H1 (cell line): ENCODE measurements around the gene CRTC1. TPM values are rescaled to one million over a fixed set of nuclear protein-coding genes. Genes with fewer than 3 reads are reported as not detected.

Experiments
- BRCA1 ChIP-seq: IDR thresholded peaks from 2 replicates; pipeline ENCODE4 v1.6.1; 2012; ENCODE audit warnings: low read depth, low read length, improper control_type of control experiment
- CBX8 ChIP-seq: fragments of 300-800, 300-1000 bp; sonication (generic); IDR thresholded peaks from 2 replicates; pipeline ENCODE4 v1.7.1; 2016; ENCODE audit warnings: low read depth, low read length, borderline replicate concordance
- CHD7 ChIP-seq: fragments of 300-600 bp; sonication (generic); IDR thresholded peaks from 2 replicates; pipeline ENCODE4 v1.7.1; 2012; ENCODE audit warnings: low read length, moderate library complexity, mild to moderate bottlenecking, inconsistent platforms; ENCODE audit not compliant: insufficient replicate concordance
- EP300 ChIP-seq, 2 experiments: IDR thresholded peaks; 1 replicate in 1 of 2; 2 replicates in 1 of 2; pipeline ENCODE4 v1.6.1; 2011 to 2012; ENCODE audit warnings: low read depth in 2 of 2, low read length in 2 of 2, mild to moderate bottlenecking in 2 of 2, borderline replicate concordance in 1 of 2, inconsistent platforms in 1 of 2, moderate library complexity in 1 of 2
- JUND ChIP-seq: IDR thresholded peaks from 2 replicates; pipeline ENCODE4 v1.6.1; 2011; ENCODE audit warnings: mild to moderate bottlenecking, improper control_type of control experiment, low read length
- PHF8 ChIP-seq: fragments of 200-600 bp; sonication (generic); conservative IDR thresholded peaks from 2 replicates; pipeline ENCODE4 v1.7.1; 2012; ENCODE audit warnings: low read depth, mild to moderate bottlenecking, inconsistent platforms, low read length, moderate library complexity
- RFX5 ChIP-seq: IDR thresholded peaks from 2 replicates; pipeline ENCODE4 v1.6.1; 2011; ENCODE audit warnings: low read depth, low read length, improper control_type of control experiment, borderline replicate concordance
- RXRA ChIP-seq: IDR thresholded peaks from 2 replicates; pipeline ENCODE4 v1.6.1; 2011; ENCODE audit warnings: low read depth, mild to moderate bottlenecking, low read length, moderate library complexity; ENCODE audit not compliant: insufficient read depth
- SIN3A ChIP-seq, 2 experiments: IDR thresholded peaks in 1 of 2; conservative IDR thresholded peaks in 1 of 2; 2 replicates each; pipeline ENCODE4 v1.6.1; 2011 to 2012; ENCODE audit warnings: low read length in 2 of 2, improper control_type of control experiment in 1 of 2, low read depth in 1 of 2, mild to moderate bottlenecking in 1 of 2
- SIX5 ChIP-seq: IDR thresholded peaks from 2 replicates; pipeline ENCODE4 v1.6.1; 2011; ENCODE audit warnings: mild to moderate bottlenecking, low read depth, low read length
- SUZ12 ChIP-seq: fragments of 200-600 bp; sonication (generic); IDR thresholded peaks from 2 replicates; pipeline ENCODE4 v1.6.1; 2012; ENCODE audit warnings: mild to moderate bottlenecking, inconsistent platforms, low read length, moderate library complexity, mixed read lengths
- TEAD4 ChIP-seq: IDR thresholded peaks from 2 replicates; pipeline ENCODE4 v1.6.1; 2012; ENCODE audit warnings: low read depth, low read length, inconsistent platforms, mixed read lengths
- polyA plus RNA-seq, 7 experiments: library from polyadenylated mRNA; depleted of rRNA in 3 of 7; stranded (reverse) in 5 of 7; unstranded in 2 of 7; fragments of >200 nt in 5 of 7; fragments of 200-250 nt in 2 of 7; gene quantifications; 1 replicate in 5 of 7; 2 replicates in 1 of 7; 4 replicates in 1 of 7; pipeline versions ENCODE4 v1.2.1 to v1.2.3, GENCODE V29; 2011 to 2013; ENCODE audit warnings: missing spikeins in 2 of 7, mixed read lengths in 2 of 7
- total RNA-seq: library from RNA; stranded (reverse); fragmentation: NEBNext Ultra II Directional; extraction: Animal tissue kit (Norgen Biotek cat#: 25700); gene quantifications from 2 replicates; pipeline ENCODE4 v1.2.1, GENCODE V29; 2021

Gene CRTC1
- total and polyA plus RNA-seq, 2 of the 8 experiments (the other 6 are each of a cell fraction or from before 2014, with no cell fraction given) = 2.9 to 8.5 TPM

GRCh38 chr19:18828786-18829185 lies 145.3 kb downstream of the CRTC1 start (continued):
- TF ChIP-seq CHD7 = no peak
- no peak for TF ChIP-seq TEAD4
- no peak for TF ChIP-seq SIN3A (conservative IDR thresholded peaks at IDR 0.05 in 1 of 2, IDR thresholded peaks at IDR 0.05 in 1 of 2; ENCODE audit: low read depth in 1 of 2, low read length in 2 of 2)
- TF ChIP-seq RXRA = no peak
- no peak for TF ChIP-seq RFX5
- TF ChIP-seq CBX8 = no peak
- TF ChIP-seq JUND = no peak
- no peak for TF ChIP-seq SIX5
- no peak for TF ChIP-seq EP300 (IDR thresholded peaks at IDR 0.05; ENCODE audit: borderline replicate concordance in 1 of 2, low read depth in 2 of 2, low read length in 2 of 2)
- no peak for TF ChIP-seq BRCA1
- no peak for TF ChIP-seq SUZ12
- TF ChIP-seq PHF8 = no peak
- TF ChIP-seq, all 59 proteins: peak for 0
